HG03060 (cell line): ENCODE measurements around the gene BHLHA9.

Experiments used
- ATAC-seq: cut with Tn5 transposase; IDR thresholded peaks from one replicate; pipeline ENCODE4 v1.9.1; 2021; ENCODE audit warnings: low read depth, moderate number of reproducible peaks; ENCODE audit not compliant: unreplicated experiment

The BHLHA9 gene

GRCh38 chr17:1251866-1252608, 18.2 kb upstream of the BHLHA9 start:
- ATAC-seq = no peak

GRCh38 chr17:1255041-1255440, 15.2 kb upstream of the BHLHA9 start:
- no peak for ATAC-seq

- no peak for ATAC-seq
These were observed 13.5 kb upstream of the BHLHA9 start for GRCh38 chr17:1256699-1257098.

GRCh38 chr17:1260086-1260769, 10.0 kb upstream of the BHLHA9 start:
- no peak for ATAC-seq

- no peak for ATAC-seq
These were observed 9.5 kb upstream of the BHLHA9 start for GRCh38 chr17:1260770-1261161.

GRCh38 chr17:1264196-1264595, 6.0 kb upstream of the BHLHA9 start:
- no peak for ATAC-seq

GRCh38 chr17:1267471-1267943, 2.7 kb upstream of the BHLHA9 start:
- ATAC-seq = no peak

- no peak for ATAC-seq
These were observed 783 bp downstream of the BHLHA9 start for GRCh38 chr17:1271030-1271423.

- ATAC-seq = no peak
These were observed 1.2 kb downstream of the BHLHA9 start for GRCh38 chr17:1271441-1271840.

- ATAC-seq = no peak
These were observed 2.5 kb downstream of the BHLHA9 start for GRCh38 chr17:1272701-1273100.

- no peak for ATAC-seq
These were observed 3.4 kb downstream of the BHLHA9 start for GRCh38 chr17:1273492-1274244.

GRCh38 chr17:1274245-1274608, 4.0 kb downstream of the BHLHA9 start:
- ATAC-seq = no peak

- no peak for ATAC-seq
These were observed 5.1 kb downstream of the BHLHA9 start for GRCh38 chr17:1275205-1275961.

- no peak for ATAC-seq
These were observed 5.9 kb downstream of the BHLHA9 start for GRCh38 chr17:1275962-1276736.

GRCh38 chr17:1280652-1281051, 10.4 kb downstream of the BHLHA9 start:
- ATAC-seq = no peak

- no peak for ATAC-seq
These were observed 16.3 kb downstream of the BHLHA9 start for GRCh38 chr17:1286379-1287106.

- ATAC-seq = no peak
These were observed 19.5 kb downstream of the BHLHA9 start for GRCh38 chr17:1289695-1290094.

- no peak for ATAC-seq
These were observed 20.4 kb downstream of the BHLHA9 start for GRCh38 chr17:1290676-1291075.

GRCh38 chr17:1294157-1294717, 24.0 kb downstream of the BHLHA9 start:
- no peak for ATAC-seq
